22Rv1 (cell line): ENCODE measurements around the gene CMC2.
A peak's percentile ranks its signal among the peaks of the same experiment; 100 is the strongest.

ENCODE experiments used
- CTCF ChIP-seq: fragments of 450-650 bp; IDR thresholded peaks from 2 replicates; pipeline ENCODE4 v1.5.1; 2017; ENCODE audit warnings: mild to moderate bottlenecking
- ZFX ChIP-seq: fragments of 450-650 bp; IDR thresholded peaks from 2 replicates; pipeline ENCODE4 v1.6.1; 2017; ENCODE audit warnings: antibody characterized with exemption, borderline replicate concordance

DNA sequence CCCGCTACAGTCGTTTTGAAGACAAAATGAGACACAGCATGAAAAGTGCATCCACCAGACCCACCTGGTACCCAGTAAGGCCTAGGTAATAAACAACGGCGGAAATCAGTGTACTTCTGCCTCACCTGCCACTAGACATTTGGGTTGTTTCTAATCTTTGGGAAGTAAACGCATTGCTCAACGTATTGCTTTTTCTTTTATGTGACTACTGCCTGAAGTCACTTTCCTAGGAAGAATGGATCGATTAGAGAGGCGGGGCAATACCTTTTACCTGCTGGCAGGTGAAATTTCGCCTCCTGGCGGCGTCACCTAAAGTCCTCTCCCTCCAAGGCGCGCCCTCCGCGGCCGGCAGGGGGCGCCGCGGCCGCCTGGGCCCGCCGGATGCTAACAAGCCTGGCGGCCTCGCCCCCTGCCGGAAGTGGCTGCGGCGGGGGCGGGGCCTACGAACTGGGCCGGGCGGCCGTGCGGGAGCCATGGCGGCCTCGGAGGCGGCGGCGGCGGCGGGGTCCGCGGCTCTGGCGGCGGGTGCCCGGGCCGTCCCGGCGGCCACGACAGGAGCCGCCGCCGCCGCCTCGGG, 28.8 kb upstream of the CMC2 start, which contains the start of gene ATMIN:
- TF ChIP-seq CTCF (peak; percentile 100), ZFX (no peak)
